Endometrium (tissue), 2 donors: ENCODE measurements around the gene ZRANB3.

Source experiments
- FAIRE-seq: peaks from 2 replicates; lab custom pipeline; 2012; peaks lifted over from hg19 to GRCh38; lab: Jason Lieb, UNC
- donor health status: control.
- donor health status: control.

Gene ZRANB3

GRCh38 chr2:135174049-135174809, 356.8 kb downstream of the ZRANB3 start:
- no peak for FAIRE-seq

- FAIRE-seq: no peak
These were observed 360.9 kb downstream of the ZRANB3 start for GRCh38 chr2:135169900-135170753.

GRCh38 chr2:135168204-135168856, 362.7 kb downstream of the ZRANB3 start:
- FAIRE-seq: no peak

- no peak for FAIRE-seq
These were observed 363.7 kb downstream of the ZRANB3 start for GRCh38 chr2:135167273-135167672.

- no peak for FAIRE-seq
These were observed 366.6 kb downstream of the ZRANB3 start for GRCh38 chr2:135164431-135164830.

- no peak for FAIRE-seq
These were observed 367.1 kb downstream of the ZRANB3 start for GRCh38 chr2:135163901-135164300.

- no peak for FAIRE-seq
These were observed 367.7 kb downstream of the ZRANB3 start for GRCh38 chr2:135163306-135163705.

GRCh38 chr2:135162786-135163185, 368.2 kb downstream of the ZRANB3 start:
- no peak for FAIRE-seq

- FAIRE-seq: no peak
These were observed 368.6 kb downstream of the ZRANB3 start for GRCh38 chr2:135162377-135162776.

- no peak for FAIRE-seq
These were observed 371.8 kb downstream of the ZRANB3 start for GRCh38 chr2:135159191-135159590.

GRCh38 chr2:135157856-135158255, 373.2 kb downstream of the ZRANB3 start:
- no peak for FAIRE-seq

- FAIRE-seq: no peak
These were observed 376.1 kb downstream of the ZRANB3 start for GRCh38 chr2:135154962-135155361.

- FAIRE-seq: no peak
These were observed 378.7 kb downstream of the ZRANB3 start for GRCh38 chr2:135152361-135152760.

- FAIRE-seq: no peak
These were observed 379.4 kb downstream of the ZRANB3 start for GRCh38 chr2:135151615-135152014.

GRCh38 chr2:135150725-135151124, 380.3 kb downstream of the ZRANB3 start:
- FAIRE-seq: no peak

GRCh38 chr2:135149251-135149650, 381.8 kb downstream of the ZRANB3 start:
- no peak for FAIRE-seq

- no peak for FAIRE-seq
These were observed 386.7 kb downstream of the ZRANB3 start for GRCh38 chr2:135144343-135144742.

- FAIRE-seq: no peak
These were observed 388.7 kb downstream of the ZRANB3 start for GRCh38 chr2:135142323-135142722.

GRCh38 chr2:135140606-135141005, 390.4 kb downstream of the ZRANB3 start:
- FAIRE-seq: no peak

- no peak for FAIRE-seq
These were observed 398.7 kb downstream of the ZRANB3 start for GRCh38 chr2:135132314-135132713.

GRCh38 chr2:135130751-135131150, 400.3 kb downstream of the ZRANB3 start:
- FAIRE-seq: no peak

- FAIRE-seq: no peak
These were observed 405.1 kb downstream of the ZRANB3 start for GRCh38 chr2:135125940-135126339.
